ENCODE measurements around the gene KLHDC8A. TPM values are rescaled to one million over a fixed set of nuclear protein-coding genes. Genes with fewer than 3 reads are reported as not detected.

Gene KLHDC8A
- total RNA-seq, 2 donors from 2014 or later = 0.78 to 8.6 TPM

GRCh38 chr1:205360891-205361290 is 4.2 kb upstream of the KLHDC8A start:
- intact Hi-C loops (cut with DNase I) = no loop called here
- no peak for ATAC-seq
- H3K4me3 ChIP-seq = no peak overlapping the region
- H3K4me1 ChIP-seq = peaks cover 36% of the 10 kb centered on the region
- no peak for DNase-seq
- TF ChIP-seq, protein P1, sequence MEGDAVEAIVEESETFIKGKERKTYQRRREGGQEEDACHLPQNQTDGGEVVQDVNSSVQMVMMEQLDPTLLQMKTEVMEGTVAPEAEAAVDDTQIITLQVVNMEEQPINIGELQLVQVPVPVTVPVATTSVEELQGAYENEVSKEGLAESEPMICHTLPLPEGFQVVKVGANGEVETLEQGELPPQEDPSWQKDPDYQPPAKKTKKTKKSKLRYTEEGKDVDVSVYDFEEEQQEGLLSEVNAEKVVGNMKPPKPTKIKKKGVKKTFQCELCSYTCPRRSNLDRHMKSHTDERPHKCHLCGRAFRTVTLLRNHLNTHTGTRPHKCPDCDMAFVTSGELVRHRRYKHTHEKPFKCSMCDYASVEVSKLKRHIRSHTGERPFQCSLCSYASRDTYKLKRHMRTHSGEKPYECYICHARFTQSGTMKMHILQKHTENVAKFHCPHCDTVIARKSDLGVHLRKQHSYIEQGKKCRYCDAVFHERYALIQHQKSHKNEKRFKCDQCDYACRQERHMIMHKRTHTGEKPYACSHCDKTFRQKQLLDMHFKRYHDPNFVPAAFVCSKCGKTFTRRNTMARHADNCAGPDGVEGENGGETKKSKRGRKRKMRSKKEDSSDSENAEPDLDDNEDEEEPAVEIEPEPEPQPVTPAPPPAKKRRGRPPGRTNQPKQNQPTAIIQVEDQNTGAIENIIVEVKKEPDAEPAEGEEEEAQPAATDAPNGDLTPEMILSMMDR (IDR thresholded peaks at IDR 0.05) = no peak
- no peak for TF ChIP-seq POLR2A (IDR thresholded peaks at IDR 0.05)
- H3K9me3 ChIP-seq = no peaks in the 10 kb centered on the region
- no peaks in the 10 kb centered on the region for H3K36me3 ChIP-seq (replicated peaks in 1 of 2; ENCODE audit: insufficient read depth in 1 of 2, low read depth in 2 of 2)
- WGBS, 2 donors = 83 to 90% methylated on average over 4 of the region's 4 CpGs
- H3K27ac ChIP-seq = no peak overlapping the region
- no peaks in the 10 kb centered on the region for H3K27me3 ChIP-seq

DNA sequence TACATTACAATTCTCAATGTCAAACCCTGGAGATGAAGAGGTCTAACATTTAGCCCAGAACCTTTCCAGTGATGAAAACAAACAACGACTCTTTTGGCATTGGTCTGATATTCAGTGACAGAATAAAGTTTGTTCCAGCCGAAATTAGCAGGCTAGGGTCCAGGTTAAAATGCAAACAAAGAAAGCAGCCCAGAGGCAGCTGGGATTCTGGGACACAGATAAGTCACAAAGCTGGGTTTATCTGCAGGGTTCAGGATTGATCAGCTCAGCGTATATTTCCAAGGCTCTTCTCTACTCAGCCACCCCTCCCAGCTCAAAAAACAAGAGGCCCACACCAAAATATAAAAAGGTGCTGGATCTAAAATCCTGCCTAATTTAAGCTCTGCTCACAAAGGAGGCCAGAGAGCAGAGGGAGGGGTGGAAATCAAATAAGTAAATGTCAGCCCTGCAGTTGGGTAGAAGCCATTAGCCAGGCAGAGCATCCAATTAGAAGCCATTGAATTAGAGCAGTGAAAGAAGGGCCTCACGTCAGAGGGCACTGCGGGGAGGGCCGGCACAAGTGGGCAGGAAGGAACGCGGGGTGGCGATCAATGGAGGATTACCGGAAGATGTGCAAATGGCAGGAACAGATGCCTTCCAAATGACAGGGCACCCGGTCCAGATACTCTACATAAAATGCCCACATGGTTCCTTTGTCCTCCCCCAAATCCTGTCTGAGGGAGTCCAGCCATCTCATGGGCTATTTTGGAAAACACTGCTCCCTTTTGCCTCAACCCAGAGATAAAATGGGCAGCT is 3.2 kb upstream of the KLHDC8A start:
- no peak for ATAC-seq

GRCh38 chr1:205358579-205358978 is 1.9 kb upstream of the KLHDC8A start:
- H3K9me3 ChIP-seq = no peaks in the 10 kb centered on the region
- ATAC-seq = no peak
- H3K27me3 ChIP-seq = no peaks in the 10 kb centered on the region
- intact Hi-C loops (cut with DNase I) = no loop called here
- H3K4me3 ChIP-seq = no peak overlapping the region
- TF ChIP-seq, protein P1 (IDR thresholded peaks at IDR 0.05) = no peak
- TF ChIP-seq POLR2A (IDR thresholded peaks at IDR 0.05) = no peak
- DNase-seq = no peak
- H3K27ac ChIP-seq = no peak overlapping the region
- peaks cover 37% of the 10 kb centered on the region for H3K4me1 ChIP-seq
- H3K36me3 ChIP-seq (replicated peaks in 1 of 2; ENCODE audit: insufficient read depth in 1 of 2, low read depth in 2 of 2) = no peaks in the 10 kb centered on the region

More for the DNA sequence above, 3.2 kb upstream of the KLHDC8A start:
- TF ChIP-seq, protein P1 (IDR thresholded peaks at IDR 0.05) = no peak
- no peaks in the 10 kb centered on the region for H3K9me3 ChIP-seq
- H3K36me3 ChIP-seq (replicated peaks in 1 of 2; ENCODE audit: insufficient read depth in 1 of 2, low read depth in 2 of 2) = no peaks in the 10 kb centered on the region
- H3K27ac ChIP-seq = peak overlapping the region in 1 of 4 donors; percentile 24
- 41 to 56% methylated on average over 11 of the region's 11 CpGs for WGBS, 2 donors
- H3K27me3 ChIP-seq = no peaks in the 10 kb centered on the region
- no peak overlapping the region for H3K4me3 ChIP-seq
- intact Hi-C loops (cut with DNase I) = no loop called here
- peaks cover 30% of the 10 kb centered on the region for H3K4me1 ChIP-seq
- no peak for DNase-seq

- H3K4me1 ChIP-seq = peaks cover 32% of the 10 kb centered on the region
- H3K4me3 ChIP-seq = no peak overlapping the region
- intact Hi-C loops (cut with DNase I) = no loop called here
- DNase-seq (no peak), ATAC-seq (no peak)
- WGBS, 2 donors = 86 to 89% methylated on average over 3 of the region's 3 CpGs
- no peaks in the 10 kb centered on the region for H3K36me3 ChIP-seq (replicated peaks in 1 of 2; ENCODE audit: insufficient read depth in 1 of 2, low read depth in 2 of 2)
- H3K9me3 ChIP-seq = no peaks in the 10 kb centered on the region
- no peak overlapping the region for H3K27ac ChIP-seq
- no peak for TF ChIP-seq POLR2A (IDR thresholded peaks at IDR 0.05)
- TF ChIP-seq, protein P1 (IDR thresholded peaks at IDR 0.05) = no peak
- no peaks in the 10 kb centered on the region for H3K27me3 ChIP-seq
These were observed 845 bp upstream of the KLHDC8A start for GRCh38 chr1:205357567-205357966.

DNA sequence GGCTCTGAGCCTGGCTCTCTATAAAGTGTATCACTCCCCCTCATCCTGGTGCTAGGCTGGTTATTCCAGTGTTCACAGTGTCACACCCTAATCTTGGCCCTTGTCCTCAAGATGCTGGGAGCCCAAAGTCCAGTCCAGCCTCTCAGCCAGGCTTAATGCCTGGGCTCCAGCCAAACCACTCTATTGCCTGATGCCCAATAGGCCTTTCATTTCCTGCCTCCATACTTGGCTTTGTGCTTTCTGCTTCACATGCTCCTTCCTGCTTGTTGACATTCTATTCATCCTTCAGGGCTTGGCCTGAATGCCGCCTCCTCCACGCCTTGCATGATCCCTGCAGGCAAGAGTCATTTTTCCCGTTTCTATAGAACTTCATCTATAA is 1.7 kb downstream of the KLHDC8A start:
- ATAC-seq = peak; percentile 73
- Histone ChIP-seq H3K27ac (peak overlapping the region in 1 of 4 donors; percentile 17), H3K4me1 (peaks cover 27% of the 10 kb centered on the region), H3K9me3 (no peaks in the 10 kb centered on the region), H3K36me3 (replicated peaks in 1 of 2; ENCODE audit: insufficient read depth in 1 of 2, low read depth in 2 of 2) (no peaks in the 10 kb centered on the region), H3K4me3 (no peak overlapping the region), H3K27me3 (no peaks in the 10 kb centered on the region)
- peak; percentile 46 to 83 (median 68) for DNase-seq
- TF ChIP-seq POLR2A (IDR thresholded peaks at IDR 0.05) = no peak
- TF ChIP-seq, protein P1 (IDR thresholded peaks at IDR 0.05) = no peak
- intact Hi-C loops (cut with DNase I) = no loop called here
- WGBS, 2 donors = 77 to 84% methylated on average over 3 of the region's 3 CpGs
